DND-41 (cell line): ENCODE data around the gene SAG.

Experiments used
- ATAC-seq: fragments of 200-7000 bp; cut with Tn5 transposase; 3 replicates; pipeline ENCODE4 v1.9.1; 2021; ENCODE audit warnings: low read depth; ENCODE audit not compliant: insufficient read depth
- DNase-seq: peaks from one replicate; pipeline ENCODE4 v3.0.0-alpha.2; 2020
- H2AFZ ChIP-seq: 2 replicates; pipeline ENCODE4 v1.6.0; 2012; ENCODE audit warnings: low read depth, low read length
- H3K27ac ChIP-seq: 2 replicates; pipeline ENCODE4 v1.5.1; 2012; ENCODE audit warnings: low read length, inconsistent platforms
- H3K27me3 ChIP-seq: fragments of 200-600 bp; sonication (generic); 2 replicates; pipeline ENCODE4 v1.6.0; 2012; ENCODE audit warnings: low read length, mild to moderate bottlenecking, inconsistent platforms; ENCODE audit not compliant: insufficient read depth, poor library complexity
- H3K36me3 ChIP-seq: 2 replicates; pipeline ENCODE4 v1.5.1; 2012; ENCODE audit warnings: low read length, inconsistent platforms; ENCODE audit not compliant: insufficient read depth
- H3K4me1 ChIP-seq: 2 replicates; pipeline ENCODE4 v1.5.1; 2012; ENCODE audit warnings: mild to moderate bottlenecking, low read length; ENCODE audit not compliant: insufficient read depth
- H3K4me2 ChIP-seq: 2 replicates; pipeline ENCODE4 v1.6.0; 2012; ENCODE audit warnings: mild to moderate bottlenecking, moderate library complexity, low read length, inconsistent platforms; ENCODE audit not compliant: insufficient read depth
- H3K4me3 ChIP-seq, 2 experiments: fragments of 200-600 bp in 1 of 2; shearing (Covaris generic) in 1 of 2; 2 replicates each; pipeline ENCODE4 v1.5.1; 2012 to 2016; ENCODE audit warnings: inconsistent platforms in 2 of 2, low read length in 2 of 2, mild to moderate bottlenecking in 2 of 2, low read depth in 1 of 2, moderate library complexity in 1 of 2
- H3K79me2 ChIP-seq: 2 replicates; pipeline ENCODE4 v1.6.0; 2012; ENCODE audit warnings: low read length, inconsistent platforms; ENCODE audit not compliant: insufficient read depth
- H3K9ac ChIP-seq: 2 replicates; pipeline ENCODE4 v1.6.0; 2012; ENCODE audit warnings: low read depth, mild to moderate bottlenecking, inconsistent platforms, low read length, moderate library complexity
- H3K9me3 ChIP-seq: 2 replicates; pipeline ENCODE4 v1.5.1; 2012; ENCODE audit warnings: low read length, moderate library complexity, mild to moderate bottlenecking, inconsistent platforms; ENCODE audit not compliant: insufficient read depth, severe bottlenecking
- H4K20me1 ChIP-seq: 2 replicates; pipeline ENCODE4 v1.6.0; 2012; ENCODE audit warnings: low read length; ENCODE audit not compliant: insufficient read depth
- EZH2 ChIP-seq: IDR thresholded peaks from 3 replicates; pipeline ENCODE4 v1.6.1; 2012; ENCODE audit warnings: borderline replicate concordance, low read depth, mild to moderate bottlenecking, moderate library complexity, low read length, inconsistent platforms; ENCODE audit not compliant: severe bottlenecking
- TF ChIP-seq, protein P1 (sequence below): IDR thresholded peaks from 2 replicates; pipeline ENCODE4 v1.5.1; 2012; ENCODE audit warnings: borderline replicate concordance, low read length, moderate library complexity, mild to moderate bottlenecking; ENCODE audit not compliant: poor library complexity, severe bottlenecking; ENCODE audit errors: extremely low read depth

Gene SAG

GRCh38 chr2:233346376-233346775 lies 38.8 kb downstream of the SAG start:
- Histone ChIP-seq H2AFZ (no peak overlapping the region), H3K27ac (no peak overlapping the region), H3K9ac (no peak overlapping the region), H3K4me3 (no peak overlapping the region), H4K20me1 (no peaks in the 10 kb centered on the region), H3K9me3 (no peaks in the 10 kb centered on the region), H3K79me2 (no peaks in the 10 kb centered on the region), H3K36me3 (no peaks in the 10 kb centered on the region), H3K4me2 (no peak overlapping the region), H3K27me3 (peaks cover 3% of the 10 kb centered on the region), H3K4me1 (no peaks in the 10 kb centered on the region)
- DNase-seq (no peak), ATAC-seq (no peak)
- TF ChIP-seq EZH2 = no peak

DNA sequence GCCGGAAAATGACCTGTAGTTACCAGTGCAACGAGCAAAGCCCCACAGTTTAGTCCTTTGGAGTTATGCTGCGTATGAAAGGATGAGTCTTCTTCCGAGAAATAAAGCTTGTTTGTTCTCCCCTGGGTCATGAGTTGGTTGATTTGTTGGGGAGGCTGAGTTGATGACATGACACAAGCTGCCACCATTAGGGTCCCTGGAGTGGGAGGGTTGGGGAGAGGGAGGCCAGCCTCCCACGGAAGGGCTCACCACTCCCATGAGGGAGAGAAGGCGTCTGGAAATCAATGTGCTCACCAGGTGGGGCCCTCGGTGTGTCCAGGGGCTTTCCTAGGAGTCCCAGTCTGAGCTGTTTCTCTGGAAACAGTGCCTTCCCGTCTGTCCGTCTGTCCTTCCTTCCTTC lies 39.3 kb downstream of the SAG start:
- Histone ChIP-seq H4K20me1 (no peaks in the 10 kb centered on the region), H3K4me1 (no peaks in the 10 kb centered on the region), H3K9me3 (no peaks in the 10 kb centered on the region), H3K27me3 (peaks cover 3% of the 10 kb centered on the region), H2AFZ (no peak overlapping the region), H3K36me3 (no peaks in the 10 kb centered on the region), H3K9ac (no peak overlapping the region), H3K79me2 (no peaks in the 10 kb centered on the region), H3K4me3 (no peak overlapping the region), H3K27ac (no peak overlapping the region), H3K4me2 (no peak overlapping the region)
- DNase-seq (no peak), ATAC-seq (no peak)
- TF ChIP-seq EZH2 = no peak
- TF ChIP-seq, protein P1, sequence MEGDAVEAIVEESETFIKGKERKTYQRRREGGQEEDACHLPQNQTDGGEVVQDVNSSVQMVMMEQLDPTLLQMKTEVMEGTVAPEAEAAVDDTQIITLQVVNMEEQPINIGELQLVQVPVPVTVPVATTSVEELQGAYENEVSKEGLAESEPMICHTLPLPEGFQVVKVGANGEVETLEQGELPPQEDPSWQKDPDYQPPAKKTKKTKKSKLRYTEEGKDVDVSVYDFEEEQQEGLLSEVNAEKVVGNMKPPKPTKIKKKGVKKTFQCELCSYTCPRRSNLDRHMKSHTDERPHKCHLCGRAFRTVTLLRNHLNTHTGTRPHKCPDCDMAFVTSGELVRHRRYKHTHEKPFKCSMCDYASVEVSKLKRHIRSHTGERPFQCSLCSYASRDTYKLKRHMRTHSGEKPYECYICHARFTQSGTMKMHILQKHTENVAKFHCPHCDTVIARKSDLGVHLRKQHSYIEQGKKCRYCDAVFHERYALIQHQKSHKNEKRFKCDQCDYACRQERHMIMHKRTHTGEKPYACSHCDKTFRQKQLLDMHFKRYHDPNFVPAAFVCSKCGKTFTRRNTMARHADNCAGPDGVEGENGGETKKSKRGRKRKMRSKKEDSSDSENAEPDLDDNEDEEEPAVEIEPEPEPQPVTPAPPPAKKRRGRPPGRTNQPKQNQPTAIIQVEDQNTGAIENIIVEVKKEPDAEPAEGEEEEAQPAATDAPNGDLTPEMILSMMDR = no peak

- no peak for ATAC-seq
- no peak for DNase-seq
- H4K20me1 ChIP-seq = no peaks in the 10 kb centered on the region
- no peak overlapping the region for H3K9ac ChIP-seq
- peaks cover 7% of the 10 kb centered on the region for H3K4me1 ChIP-seq
- peaks cover 3% of the 10 kb centered on the region for H3K27me3 ChIP-seq
- H3K4me3 ChIP-seq = no peak overlapping the region
- H3K4me2 ChIP-seq = no peak overlapping the region
- no peak overlapping the region for H3K27ac ChIP-seq
- no peak overlapping the region for H2AFZ ChIP-seq
- no peaks in the 10 kb centered on the region for H3K36me3 ChIP-seq
- H3K79me2 ChIP-seq = no peaks in the 10 kb centered on the region
- no peaks in the 10 kb centered on the region for H3K9me3 ChIP-seq
- TF ChIP-seq, protein P1 = no peak
- TF ChIP-seq EZH2 = no peak
Observed at GRCh38 chr2:233349005-233349998, 41.7 kb downstream of the SAG start.

- H3K27me3 ChIP-seq = peaks cover 3% of the 10 kb centered on the region
- H3K9ac ChIP-seq = no peak overlapping the region
- peaks cover 8% of the 10 kb centered on the region for H3K79me2 ChIP-seq
- H3K27ac ChIP-seq = no peak overlapping the region
- H3K4me3 ChIP-seq = no peak overlapping the region
- peaks cover 6% of the 10 kb centered on the region; the same call in 1 of the 2 replicates for H4K20me1 ChIP-seq
- no peaks in the 10 kb centered on the region for H3K9me3 ChIP-seq
- no peak overlapping the region for H3K4me2 ChIP-seq
- no peak for DNase-seq
- no peak for ATAC-seq
- no peak for TF ChIP-seq EZH2
- TF ChIP-seq, protein P1 = no peak
- H3K36me3 ChIP-seq = no peaks in the 10 kb centered on the region
- no peak overlapping the region for H2AFZ ChIP-seq
- peaks cover 16% of the 10 kb centered on the region for H3K4me1 ChIP-seq
Observed at GRCh38 chr2:233350708-233351107, 43.1 kb downstream of the SAG start.
